ENCODE data around the gene HOXD10.

HOXD10 gene

GRCh38 chr2:176099159-176099727 lies 17.3 kb upstream of the HOXD10 start:
- no peak for TF ChIP-seq EGR1 (IDR thresholded peaks at IDR 0.05)
- TF ChIP-seq CEBPB (IDR thresholded peaks at IDR 0.05) = no peak
- no peak for TF ChIP-seq ZBTB7A (IDR thresholded peaks at IDR 0.05; ENCODE audit: low read depth)
- no peak for TF ChIP-seq NFIC (IDR thresholded peaks at IDR 0.05)

GRCh38 chr2:176099728-176100546 lies 16.6 kb upstream of the HOXD10 start, which contains the start of gene HOXD12:
Gene HOXD12 (plus strand): TSS chr2:176099795. CDS start chr2:176099802, 7 bp downstream.
- TF ChIP-seq CEBPB (IDR thresholded peaks at IDR 0.05) = no peak

- TF ChIP-seq CEBPB (IDR thresholded peaks at IDR 0.05) (no peak), USF1 (IDR thresholded peaks at IDR 0.05) (no peak), EP300 (IDR thresholded peaks at IDR 0.05; ENCODE audit: borderline replicate concordance) (no peak), REST (IDR thresholded peaks at IDR 0.05; ENCODE audit: low read depth) (no peak), RAD21 (IDR thresholded peaks at IDR 0.05; ENCODE audit: low read depth) (no peak), ZBTB7A (IDR thresholded peaks at IDR 0.05; ENCODE audit: low read depth) (no peak), NFIC (IDR thresholded peaks at IDR 0.05) (no peak), EGR1 (IDR thresholded peaks at IDR 0.05) (no peak), TCF12 (IDR thresholded peaks at IDR 0.05; ENCODE audit: low read depth) (no peak), TEAD4 (IDR thresholded peaks at IDR 0.05) (no peak)
Measured at GRCh38 chr2:176100547-176101140, 15.9 kb upstream of the HOXD10 start.

- TF ChIP-seq NFIC (IDR thresholded peaks at IDR 0.05) = no peak
- TF ChIP-seq EGR1 (IDR thresholded peaks at IDR 0.05) = no peak
- TF ChIP-seq ZBTB7A (IDR thresholded peaks at IDR 0.05; ENCODE audit: low read depth) = no peak
- TF ChIP-seq MAX (IDR thresholded peaks at IDR 0.05) = no peak
- no peak for TF ChIP-seq REST (IDR thresholded peaks at IDR 0.05; ENCODE audit: low read depth)
- no peak for TF ChIP-seq EP300 (IDR thresholded peaks at IDR 0.05; ENCODE audit: borderline replicate concordance)
- TF ChIP-seq TAF1 (IDR thresholded peaks at IDR 0.05; ENCODE audit: low read depth) = no peak
- TF ChIP-seq FOXM1 (IDR thresholded peaks at IDR 0.05; ENCODE audit: borderline replicate concordance, low read depth) = no peak
- no peak for TF ChIP-seq CREB1 (IDR thresholded peaks at IDR 0.05; ENCODE audit: low read depth)
- TF ChIP-seq YY1 (IDR thresholded peaks at IDR 0.05; ENCODE audit: low read depth) = no peak
- TF ChIP-seq CEBPB (IDR thresholded peaks at IDR 0.05) = no peak
- no peak for TF ChIP-seq TEAD4 (IDR thresholded peaks at IDR 0.05)
- no peak for TF ChIP-seq TCF12 (IDR thresholded peaks at IDR 0.05; ENCODE audit: low read depth)
- TF ChIP-seq USF1 (IDR thresholded peaks at IDR 0.05) = no peak
- no peak for TF ChIP-seq RAD21 (IDR thresholded peaks at IDR 0.05; ENCODE audit: low read depth)
Measured at GRCh38 chr2:176101216-176101830, 15.3 kb upstream of the HOXD10 start.

- TF ChIP-seq TCF12 (IDR thresholded peaks at IDR 0.05; ENCODE audit: low read depth) (no peak), TEAD4 (IDR thresholded peaks at IDR 0.05) (no peak), EP300 (IDR thresholded peaks at IDR 0.05; ENCODE audit: borderline replicate concordance) (no peak), FOXM1 (IDR thresholded peaks at IDR 0.05; ENCODE audit: borderline replicate concordance, low read depth) (no peak), RAD21 (IDR thresholded peaks at IDR 0.05; ENCODE audit: low read depth) (no peak), CREB1 (IDR thresholded peaks at IDR 0.05; ENCODE audit: low read depth) (no peak), TAF1 (IDR thresholded peaks at IDR 0.05; ENCODE audit: low read depth) (no peak), EGR1 (IDR thresholded peaks at IDR 0.05) (no peak), YY1 (IDR thresholded peaks at IDR 0.05; ENCODE audit: low read depth) (no peak), CEBPB (IDR thresholded peaks at IDR 0.05) (no peak), NFIC (IDR thresholded peaks at IDR 0.05) (no peak), REST (IDR thresholded peaks at IDR 0.05; ENCODE audit: low read depth) (no peak), MAX (IDR thresholded peaks at IDR 0.05) (no peak), USF1 (IDR thresholded peaks at IDR 0.05) (no peak), ZBTB7A (IDR thresholded peaks at IDR 0.05; ENCODE audit: low read depth) (no peak)
Measured at GRCh38 chr2:176101842-176102241, 14.7 kb upstream of the HOXD10 start.
